DND-41 (cell line): Measurements from ENCODE around the gene SEZ6L2.
"Not testable (repeated sequence)": the region's sequence is repeated elsewhere in the genome, so short reads cannot be mapped to it uniquely, and the experiment has no call there.

ENCODE experiments used
- ATAC-seq: fragments of 200-7000 bp; cut with Tn5 transposase; 3 replicates; pipeline ENCODE4 v1.9.1; 2021; ENCODE audit warnings: low read depth; ENCODE audit not compliant: insufficient read depth
- DNase-seq: peaks from one replicate; pipeline ENCODE4 v3.0.0-alpha.2; 2020
- H2AFZ ChIP-seq: 2 replicates; pipeline ENCODE4 v1.6.0; 2012; ENCODE audit warnings: low read depth, low read length
- H3K27ac ChIP-seq: 2 replicates; pipeline ENCODE4 v1.5.1; 2012; ENCODE audit warnings: low read length, inconsistent platforms
- H3K27me3 ChIP-seq: fragments of 200-600 bp; sonication (generic); 2 replicates; pipeline ENCODE4 v1.6.0; 2012; ENCODE audit warnings: low read length, mild to moderate bottlenecking, inconsistent platforms; ENCODE audit not compliant: insufficient read depth, poor library complexity
- H3K36me3 ChIP-seq: 2 replicates; pipeline ENCODE4 v1.5.1; 2012; ENCODE audit warnings: low read length, inconsistent platforms; ENCODE audit not compliant: insufficient read depth
- H3K4me1 ChIP-seq: 2 replicates; pipeline ENCODE4 v1.5.1; 2012; ENCODE audit warnings: mild to moderate bottlenecking, low read length; ENCODE audit not compliant: insufficient read depth
- H3K4me2 ChIP-seq: 2 replicates; pipeline ENCODE4 v1.6.0; 2012; ENCODE audit warnings: mild to moderate bottlenecking, moderate library complexity, low read length, inconsistent platforms; ENCODE audit not compliant: insufficient read depth
- H3K4me3 ChIP-seq, 2 experiments: fragments of 200-600 bp in 1 of 2; shearing (Covaris generic) in 1 of 2; 2 replicates each; pipeline ENCODE4 v1.5.1; 2012 to 2016; ENCODE audit warnings: inconsistent platforms in 2 of 2, low read length in 2 of 2, mild to moderate bottlenecking in 2 of 2, low read depth in 1 of 2, moderate library complexity in 1 of 2
- H3K79me2 ChIP-seq: 2 replicates; pipeline ENCODE4 v1.6.0; 2012; ENCODE audit warnings: low read length, inconsistent platforms; ENCODE audit not compliant: insufficient read depth
- H3K9ac ChIP-seq: 2 replicates; pipeline ENCODE4 v1.6.0; 2012; ENCODE audit warnings: low read depth, mild to moderate bottlenecking, inconsistent platforms, low read length, moderate library complexity
- H3K9me3 ChIP-seq: 2 replicates; pipeline ENCODE4 v1.5.1; 2012; ENCODE audit warnings: low read length, moderate library complexity, mild to moderate bottlenecking, inconsistent platforms; ENCODE audit not compliant: insufficient read depth, severe bottlenecking
- H4K20me1 ChIP-seq: 2 replicates; pipeline ENCODE4 v1.6.0; 2012; ENCODE audit warnings: low read length; ENCODE audit not compliant: insufficient read depth
- CTCF ChIP-seq: IDR thresholded peaks from 2 replicates; pipeline ENCODE4 v1.5.1; 2012; ENCODE audit warnings: borderline replicate concordance, low read length, moderate library complexity, mild to moderate bottlenecking; ENCODE audit not compliant: poor library complexity, severe bottlenecking; ENCODE audit errors: extremely low read depth
- EZH2 ChIP-seq: IDR thresholded peaks from 3 replicates; pipeline ENCODE4 v1.6.1; 2012; ENCODE audit warnings: borderline replicate concordance, low read depth, mild to moderate bottlenecking, moderate library complexity, low read length, inconsistent platforms; ENCODE audit not compliant: severe bottlenecking

SEZ6L2 gene

GRCh38 chr16:29910819-29911675, 11.7 kb upstream of the SEZ6L2 start:
- DNase-seq (no peak), ATAC-seq (no peak; the same call in 2 of the 3 replicates)
- peaks cover 26% of the 10 kb centered on the region for H3K36me3 ChIP-seq
- H3K4me2 ChIP-seq, result no peak overlapping the region
- H3K4me1 ChIP-seq, result no peaks in the 10 kb centered on the region
- no peaks in the 10 kb centered on the region for H3K79me2 ChIP-seq
- H3K27me3 ChIP-seq, result no peaks in the 10 kb centered on the region
- TF ChIP-seq CTCF (no peak), EZH2 (no peak)
- H4K20me1 ChIP-seq, result no peaks in the 10 kb centered on the region; the same call in 1 of the 2 replicates
- no peak overlapping the region for H2AFZ ChIP-seq
- H3K9me3 ChIP-seq, result no peaks in the 10 kb centered on the region
- H3K4me3 ChIP-seq, result no peak overlapping the region
- H3K9ac ChIP-seq, result no peak overlapping the region
- H3K27ac ChIP-seq, result no peak overlapping the region

- peaks cover 23% of the 10 kb centered on the region for H3K36me3 ChIP-seq
- not testable (repeated sequence) for H3K9ac ChIP-seq, H2AFZ ChIP-seq, ATAC-seq, H4K20me1 ChIP-seq, H3K79me2 ChIP-seq, H3K27ac ChIP-seq, H3K4me1 ChIP-seq, H3K4me2 ChIP-seq, H3K4me3 ChIP-seq, DNase-seq, H3K27me3 ChIP-seq, H3K9me3 ChIP-seq
Measured at GRCh38 chr16:29909851-29910250, 10.5 kb upstream of the SEZ6L2 start.

- Histone ChIP-seq H3K27ac (no peak overlapping the region), H3K9me3 (no peaks in the 10 kb centered on the region), H3K9ac (no peak overlapping the region), H4K20me1 (no peaks in the 10 kb centered on the region; the same call in 1 of the 2 replicates), H3K27me3 (no peaks in the 10 kb centered on the region), H2AFZ (no peak overlapping the region), H3K36me3 (peaks cover 18% of the 10 kb centered on the region), H3K4me2 (no peak overlapping the region), H3K79me2 (no peaks in the 10 kb centered on the region), H3K4me3 (no peak overlapping the region), H3K4me1 (no peaks in the 10 kb centered on the region)
- TF ChIP-seq CTCF (no peak), EZH2 (no peak)
- no peak for ATAC-seq
- DNase-seq, result no peak
Measured at GRCh38 chr16:29909391-29909790, 10.0 kb upstream of the SEZ6L2 start.

- Histone ChIP-seq H4K20me1 (no peaks in the 10 kb centered on the region; the same call in 1 of the 2 replicates), H3K4me3 (no peak overlapping the region), H3K27me3 (no peaks in the 10 kb centered on the region), H2AFZ (no peak overlapping the region), H3K36me3 (peaks cover 12% of the 10 kb centered on the region), H3K27ac (no peak overlapping the region), H3K79me2 (no peaks in the 10 kb centered on the region), H3K4me1 (no peaks in the 10 kb centered on the region), H3K4me2 (no peak overlapping the region), H3K9ac (no peak overlapping the region), H3K9me3 (no peaks in the 10 kb centered on the region)
- TF ChIP-seq EZH2, result no peak
- TF ChIP-seq CTCF, result no peak
- ATAC-seq (no peak), DNase-seq (no peak)
Measured at GRCh38 chr16:29908719-29909220, 9.4 kb upstream of the SEZ6L2 start.
